SK-N-SH treated with all-trans-retinoic acid at 6 μM for 48 hours (cell line): ENCODE data around the gene FLT1.

ENCODE experiments used
- ATAC-seq: fragments of 200-7000 bp; cut with Tn5 transposase; 3 replicates; pipeline ENCODE4 v1.9.1; 2020; ENCODE audit warnings: mild to moderate bottlenecking, moderate library complexity
- BACH2 ChIP-seq: fragments of 250-450 bp; sonication (Bioruptor Pico); IDR thresholded peaks from 2 replicates; pipeline ENCODE4 v1.9.0; 2021; ENCODE audit warnings: mild to moderate bottlenecking, borderline replicate concordance
- CSDC2 ChIP-seq: fragments of 250-450 bp; sonication (Bioruptor Pico); IDR thresholded peaks from 2 replicates; pipeline ENCODE4 v1.5.0; 2020; ENCODE audit warnings: mild to moderate bottlenecking, moderate library complexity
- CSRNP3 ChIP-seq: fragments of 250-450 bp; sonication (Bioruptor Pico); IDR thresholded peaks from 2 replicates; pipeline ENCODE4 v1.5.1; 2021; ENCODE audit warnings: mild to moderate bottlenecking, moderate library complexity
- GLIS3 ChIP-seq: fragments of 250-450 bp; sonication (Bioruptor Pico); IDR thresholded peaks from 2 replicates; pipeline ENCODE4 v1.5.0; 2020; ENCODE audit warnings: mild to moderate bottlenecking, moderate library complexity
- ISL1 ChIP-seq: fragments of 250-450 bp; sonication (Bioruptor Pico); IDR thresholded peaks from 2 replicates; pipeline ENCODE4 v2.1.2; 2022; ENCODE audit warnings: mild to moderate bottlenecking, moderate library complexity
- OSR1 ChIP-seq: fragments of 250-450 bp; sonication (Bioruptor Pico); IDR thresholded peaks from 2 replicates; pipeline ENCODE4 v1.8.0; 2022; ENCODE audit warnings: moderate library complexity, mild to moderate bottlenecking, inconsistent platforms
- POU6F1 ChIP-seq: fragments of 250-450 bp; sonication (Bioruptor Pico); IDR thresholded peaks from 2 replicates; pipeline ENCODE4 v1.8.0; 2021; ENCODE audit warnings: low read depth, mild to moderate bottlenecking, moderate library complexity, borderline replicate concordance
- TCF4 ChIP-seq: fragments of 250-450 bp; sonication (Bioruptor Pico); IDR thresholded peaks from 2 replicates; pipeline ENCODE4 v1.8.0; 2021; ENCODE audit warnings: mild to moderate bottlenecking, moderate library complexity, borderline replicate concordance
- TOX ChIP-seq: fragments of 250-450 bp; sonication (Bioruptor Pico); IDR thresholded peaks from 2 replicates; pipeline ENCODE4 v1.8.0; 2021; ENCODE audit warnings: mild to moderate bottlenecking, moderate library complexity, borderline replicate concordance
- TSHZ2 ChIP-seq: fragments of 250-450 bp; sonication (Bioruptor Pico); IDR thresholded peaks from 2 replicates; pipeline ENCODE4 v1.5.0; 2020; ENCODE audit warnings: mild to moderate bottlenecking, moderate library complexity
- ZC3H10 ChIP-seq: fragments of 250-450 bp; sonication (Bioruptor Pico); IDR thresholded peaks from 2 replicates; pipeline ENCODE4 v1.5.1; 2021; ENCODE audit warnings: mild to moderate bottlenecking, moderate library complexity
- ZFP3 ChIP-seq: fragments of 250-450 bp; sonication (Bioruptor Pico); IDR thresholded peaks from 2 replicates; pipeline ENCODE4 v1.5.0; 2020; ENCODE audit warnings: mild to moderate bottlenecking, moderate library complexity
- ZNF565 ChIP-seq: fragments of 450-650 bp; formaldehyde crosslinking; conservative IDR thresholded peaks from 2 replicates; pipeline ENCODE4 v1.5.0; 2020; ENCODE audit warnings: low read depth, mild to moderate bottlenecking, moderate library complexity
- ZNF70 ChIP-seq: fragments of 450-650 bp; formaldehyde crosslinking; IDR thresholded peaks from 2 replicates; pipeline ENCODE4 v1.5.0; 2020; ENCODE audit warnings: mild to moderate bottlenecking, moderate library complexity
- ZNF8 ChIP-seq: fragments of 450-650 bp; formaldehyde crosslinking; IDR thresholded peaks from 2 replicates; pipeline ENCODE4 v1.5.0; 2020; ENCODE audit warnings: mild to moderate bottlenecking, moderate library complexity
- TF ChIP-seq, protein P1 (sequence below): fragments of 250-450 bp; sonication (Bioruptor Pico); IDR thresholded peaks from 2 replicates; pipeline ENCODE4 v1.8.0; 2020; ENCODE audit warnings: mild to moderate bottlenecking, moderate library complexity, borderline replicate concordance
- TF ChIP-seq, protein P2 (sequence below): fragments of 250-450 bp; sonication (Bioruptor Pico); IDR thresholded peaks from 2 replicates; pipeline ENCODE4 v1.5.1; 2020; ENCODE audit warnings: low read depth, mild to moderate bottlenecking, moderate library complexity

The FLT1 gene

GRCh38 chr13:28286263-28286662 is 208.7 kb downstream of the FLT1 start:
- TF ChIP-seq TOX (no peak), ZFP3 (CRISPR knock-in tag) (no peak), ZNF8 (no peak), TCF4 (CRISPR knock-in tag) (no peak), CSDC2 (no peak), GLIS3 (no peak)
- TF ChIP-seq, protein P1, sequence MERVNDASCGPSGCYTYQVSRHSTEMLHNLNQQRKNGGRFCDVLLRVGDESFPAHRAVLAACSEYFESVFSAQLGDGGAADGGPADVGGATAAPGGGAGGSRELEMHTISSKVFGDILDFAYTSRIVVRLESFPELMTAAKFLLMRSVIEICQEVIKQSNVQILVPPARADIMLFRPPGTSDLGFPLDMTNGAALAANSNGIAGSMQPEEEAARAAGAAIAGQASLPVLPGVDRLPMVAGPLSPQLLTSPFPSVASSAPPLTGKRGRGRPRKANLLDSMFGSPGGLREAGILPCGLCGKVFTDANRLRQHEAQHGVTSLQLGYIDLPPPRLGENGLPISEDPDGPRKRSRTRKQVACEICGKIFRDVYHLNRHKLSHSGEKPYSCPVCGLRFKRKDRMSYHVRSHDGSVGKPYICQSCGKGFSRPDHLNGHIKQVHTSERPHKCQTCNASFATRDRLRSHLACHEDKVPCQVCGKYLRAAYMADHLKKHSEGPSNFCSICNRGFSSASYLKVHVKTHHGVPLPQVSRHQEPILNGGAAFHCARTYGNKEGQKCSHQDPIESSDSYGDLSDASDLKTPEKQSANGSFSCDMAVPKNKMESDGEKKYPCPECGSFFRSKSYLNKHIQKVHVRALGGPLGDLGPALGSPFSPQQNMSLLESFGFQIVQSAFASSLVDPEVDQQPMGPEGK (CRISPR knock-in tag) = no peak
- no peak for ATAC-seq

GRCh38 chr13:28283600-28283999 is 211.3 kb downstream of the FLT1 start:
- TF ChIP-seq ZNF8 (no peak), TCF4 (CRISPR knock-in tag) (no peak), TSHZ2 (CRISPR knock-in tag) (no peak), OSR1 (CRISPR knock-in tag) (no peak), CSDC2 (no peak), GLIS3 (no peak), ZNF565 (CRISPR knock-in tag) (no peak)
- TF ChIP-seq, protein P1 (CRISPR knock-in tag) = no peak
- TF ChIP-seq, all 23 proteins: peak for 0

DNA sequence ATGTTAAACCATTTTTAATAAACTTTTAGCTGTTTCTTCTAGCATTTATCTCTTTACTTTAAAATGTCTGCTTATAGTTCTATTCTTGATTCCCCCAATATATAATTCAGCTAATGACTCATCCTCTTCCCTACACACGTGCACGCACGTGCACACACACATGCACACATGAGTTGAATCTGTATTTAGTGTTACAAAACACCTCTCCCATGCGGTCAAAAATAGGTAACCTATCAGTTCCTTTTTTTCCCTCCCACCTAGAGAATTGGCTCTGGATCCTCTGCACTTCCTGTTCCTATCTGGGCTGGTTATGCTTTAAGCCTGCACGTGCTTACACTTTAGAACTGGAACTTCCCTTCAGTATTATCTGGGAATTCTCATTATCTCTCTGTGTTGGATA is 212.5 kb downstream of the FLT1 start:
- ATAC-seq = no peak

More at GRCh38 chr13:28283600-28283999, 211.3 kb downstream of the FLT1 start:
- ATAC-seq = no peak

GRCh38 chr13:28273919-28274318 is 221.0 kb downstream of the FLT1 start:
- no peak for ATAC-seq
- no peak for TF ChIP-seq BACH2 (CRISPR knock-in tag)
- TF ChIP-seq ZC3H10 (CRISPR knock-in tag) = no peak
- TF ChIP-seq, protein P2, sequence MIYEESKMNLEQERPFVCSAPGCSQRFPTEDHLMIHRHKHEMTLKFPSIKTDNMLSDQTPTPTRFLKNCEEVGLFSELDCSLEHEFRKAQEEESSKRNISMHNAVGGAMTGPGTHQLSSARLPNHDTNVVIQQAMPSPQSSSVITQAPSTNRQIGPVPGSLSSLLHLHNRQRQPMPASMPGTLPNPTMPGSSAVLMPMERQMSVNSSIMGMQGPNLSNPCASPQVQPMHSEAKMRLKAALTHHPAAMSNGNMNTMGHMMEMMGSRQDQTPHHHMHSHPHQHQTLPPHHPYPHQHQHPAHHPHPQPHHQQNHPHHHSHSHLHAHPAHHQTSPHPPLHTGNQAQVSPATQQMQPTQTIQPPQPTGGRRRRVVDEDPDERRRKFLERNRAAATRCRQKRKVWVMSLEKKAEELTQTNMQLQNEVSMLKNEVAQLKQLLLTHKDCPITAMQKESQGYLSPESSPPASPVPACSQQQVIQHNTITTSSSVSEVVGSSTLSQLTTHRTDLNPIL (CRISPR knock-in tag) = no peak
- no peak for TF ChIP-seq POU6F1 (CRISPR knock-in tag)
- no peak for TF ChIP-seq ISL1 (CRISPR knock-in tag)
- TF ChIP-seq CSRNP3 (CRISPR knock-in tag) = no peak
- TF ChIP-seq, all 23 proteins: peak for 0

More for the DNA sequence above, 212.5 kb downstream of the FLT1 start:
- TF ChIP-seq ISL1 (CRISPR knock-in tag) (no peak), CSDC2 (no peak), ZNF70 (CRISPR knock-in tag) (no peak), ZNF565 (CRISPR knock-in tag) (no peak), TOX (no peak), BACH2 (CRISPR knock-in tag) (no peak), ZC3H10 (CRISPR knock-in tag) (no peak)
- TF ChIP-seq, protein P2 (CRISPR knock-in tag) = no peak
- TF ChIP-seq, protein P1 (CRISPR knock-in tag) = no peak
